Left lung (tissue), 10 donors: ENCODE measurements around the gene VMAC. TPM values are rescaled to one million over a fixed set of nuclear protein-coding genes. Genes with fewer than 3 reads are reported as not detected.
"Not testable (repeated sequence)": the region's sequence is repeated elsewhere in the genome, so short reads cannot be mapped to it uniquely, and the experiment has no call there.

Source experiments
- ATAC-seq: fragments of 200-7000 bp; cut with Tn5 transposase; one replicate; pipeline ENCODE4 v1.9.1; 2020; ENCODE audit warnings: moderate library complexity
- DNase-seq, 4 donors: peaks; one replicate each; pipeline ENCODE4 v3.0.0-alpha.2; 2013 to 2020
- H3K27ac ChIP-seq, 2 donors: fragments of 200-600 bp; sonication (generic) in 1 of 2; one replicate each; pipeline versions ENCODE4 v1.5.0 to v1.8.0; 2020 to 2021
- H3K27me3 ChIP-seq, 2 donors: fragments of 200-600 bp; sonication (generic) in 1 of 2; one replicate each; pipeline versions ENCODE4 v1.5.0 to v1.8.0; 2020 to 2021
- H3K36me3 ChIP-seq, 2 donors: fragments of 200-600 bp; sonication (generic) in 1 of 2; one replicate each; pipeline versions ENCODE4 v1.5.0 to v1.8.0; 2020 to 2021
- H3K4me1 ChIP-seq, 2 donors: fragments of 200-600 bp; one replicate each; pipeline ENCODE4 v1.8.0; 2021
- H3K4me3 ChIP-seq, 2 donors: fragments of 200-600 bp; sonication (generic) in 1 of 2; one replicate each; pipeline versions ENCODE4 v1.5.0 to v1.8.0; 2020 to 2021; ENCODE audit warnings: mild to moderate bottlenecking in 1 of 2
- H3K9me3 ChIP-seq, 2 donors: fragments of 200-600 bp; sonication (generic) in 1 of 2; one replicate each; pipeline versions ENCODE4 v1.5.0 to v1.8.0; 2020 to 2021
- CTCF ChIP-seq, 2 donors: fragments of 200-600 bp; sonication (generic) in 1 of 2; IDR thresholded peaks; one replicate each; pipeline versions ENCODE4 v1.5.0 to v1.8.0; 2021; ENCODE audit warnings: antibody characterized with exemption in 2 of 2
- intact Hi-C, 2 donors: fragments of 100-400 bp; cut with DNase I; formaldehyde crosslinking; loops; one replicate each; pipeline versions ENCODE4 v1.11.2 to v1.14.2; 2022
- polyA plus RNA-seq, 6 donors: library from polyadenylated mRNA; unstranded; fragments of 120-200 nt; gene quantifications; one replicate each; pipeline ENCODE4 v1.2.1, GENCODE V29; 2013; ENCODE audit not compliant: insufficient read length in 6 of 6
- total RNA-seq, 2 donors: library from RNA; stranded (reverse); fragmentation: NEBNext Ultra II Directional; extraction: Animal tissue kit (Norgen Biotek cat#: 25700); gene quantifications; one replicate each; pipeline ENCODE4 v1.2.1, GENCODE V29; 2021
- donor health status: DM: no; HTN: yes; CAD: no.
- donor health status: DM: no; HTN: no; CAD: no.

The VMAC gene
- total and polyA plus RNA-seq, 8 donors: 5.0 to 10.4 (median 8.5) TPM

DNA sequence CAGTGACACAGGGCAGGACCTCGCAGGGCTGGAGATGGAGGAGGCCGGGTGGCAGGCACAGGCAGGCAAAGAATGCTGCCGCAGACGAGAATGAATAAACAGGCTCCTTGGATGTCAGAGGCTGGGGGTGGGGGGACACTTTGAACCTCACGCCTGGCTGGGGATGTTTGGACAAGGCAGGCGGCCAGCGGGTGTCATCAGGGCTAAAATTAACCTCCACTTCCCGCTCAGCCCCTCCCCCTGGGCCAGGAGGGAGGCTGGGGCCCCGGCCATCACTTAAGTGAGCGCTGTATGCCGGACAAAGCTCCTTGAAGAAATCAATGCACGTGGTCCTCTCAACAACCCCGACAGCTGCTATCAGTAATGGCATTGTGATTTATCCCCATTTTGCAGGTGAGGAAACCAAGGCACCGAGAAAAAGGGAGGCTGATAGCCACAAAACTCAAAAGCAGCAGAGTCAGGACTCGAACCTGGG is 24.0 kb upstream of the VMAC start:
- Histone ChIP-seq H3K27me3 (peaks cover 0 to 62% of the 10 kb centered on the region in 2 donors), H3K27ac (no peak overlapping the region), H3K36me3 (no peaks in the 10 kb centered on the region), H3K9me3 (no peaks in the 10 kb centered on the region), H3K4me3 (no peak overlapping the region), H3K4me1 (peaks cover 0 to 5% of the 10 kb centered on the region in 2 donors)
- ATAC-seq: peak; percentile 76
- intact Hi-C loops: no loop called here
- no peak for TF ChIP-seq CTCF (IDR thresholded peaks at IDR 0.05)
- DNase-seq: peak in 3 of 4 donors; percentile 13 to 49 (median 44)

- TF ChIP-seq CTCF (IDR thresholded peaks at IDR 0.05): no peak
- Histone ChIP-seq H3K27me3 (peaks cover 0 to 60% of the 10 kb centered on the region in 2 donors), H3K4me1 (peaks cover 0 to 5% of the 10 kb centered on the region in 2 donors), H3K36me3 (no peaks in the 10 kb centered on the region), H3K9me3 (no peaks in the 10 kb centered on the region), H3K4me3 (no peak overlapping the region), H3K27ac (no peak overlapping the region)
- intact Hi-C loops: no loop called here
- DNase-seq: no peak
- no peak for ATAC-seq
These were observed 23.0 kb upstream of the VMAC start for GRCh38 chr19:5881543-5882299.

- Histone ChIP-seq H3K4me1 (peaks cover 0 to 5% of the 10 kb centered on the region in 2 donors), H3K36me3 (no peaks in the 10 kb centered on the region), H3K27ac (no peak overlapping the region), H3K4me3 (no peak overlapping the region), H3K9me3 (no peaks in the 10 kb centered on the region), H3K27me3 (peaks cover 0 to 57% of the 10 kb centered on the region in 2 donors)
- DNase-seq (no peak), ATAC-seq (no peak)
- TF ChIP-seq CTCF (IDR thresholded peaks at IDR 0.05): no peak
- intact Hi-C loops: no loop called here
These were observed 22.2 kb upstream of the VMAC start for GRCh38 chr19:5882421-5882968.

GRCh38 chr19:5883157-5883873 is 21.4 kb upstream of the VMAC start:
- H3K36me3 ChIP-seq, H3K27ac ChIP-seq, H3K4me3 ChIP-seq, ATAC-seq, DNase-seq, H3K9me3 ChIP-seq, intact Hi-C loops, H3K4me1 ChIP-seq: not testable (repeated sequence)
- H3K27me3 ChIP-seq: peaks cover 0 to 51% of the 10 kb centered on the region in 2 donors

GRCh38 chr19:5884065-5884811 is 20.4 kb upstream of the VMAC start:
- H3K4me1 ChIP-seq, H3K9me3 ChIP-seq, H3K27ac ChIP-seq, ATAC-seq, DNase-seq, H3K36me3 ChIP-seq, H3K4me3 ChIP-seq, intact Hi-C loops: not testable (repeated sequence)
- H3K27me3 ChIP-seq: peaks cover 0 to 51% of the 10 kb centered on the region in 2 donors
